T-helper 17 cell (primary cell): ENCODE data around the gene CFAP299. TPM values are rescaled to one million over a fixed set of nuclear protein-coding genes. Genes with fewer than 3 reads are reported as not detected.
"Not testable (repeated sequence)": the region's sequence is repeated elsewhere in the genome, so short reads cannot be mapped to it uniquely, and the experiment has no call there.

ENCODE experiments used
- ATAC-seq: fragments of 150-1000 bp; cut with Tn5 transposase; 2 replicates; pipeline ENCODE4 v1.10.0; 2021; ENCODE audit warnings: mild to moderate bottlenecking, moderate library complexity
- DNase-seq, 3 donors: peaks; one replicate each; pipeline versions ENCODE4 v3.0.0 to v3.0.0-alpha.2; 2020 to 2021
- H3K9me3 ChIP-seq: one replicate; pipeline ENCODE4 v1.7.0; 2013; ENCODE audit warnings: low read length, mild to moderate bottlenecking; ENCODE audit not compliant: control insufficient read depth, poor library complexity, severe bottlenecking
- H3K27ac Mint-ChIP-seq: one replicate; pipeline ENCODE4 v1.8.0; 2022; ENCODE audit warnings: mild to moderate bottlenecking, moderate library complexity, mixed read lengths
- H3K27me3 Mint-ChIP-seq: one replicate; pipeline ENCODE4 v1.8.0; 2022; ENCODE audit warnings: mixed read lengths
- H3K36me3 Mint-ChIP-seq: one replicate; pipeline ENCODE4 v1.8.0; 2022; ENCODE audit warnings: low read depth, mixed read lengths
- H3K4me1 Mint-ChIP-seq: one replicate; pipeline ENCODE4 v1.8.0; 2022; ENCODE audit warnings: mild to moderate bottlenecking, mixed read lengths
- H3K4me3 Mint-ChIP-seq: one replicate; pipeline ENCODE4 v1.8.0; 2022; ENCODE audit warnings: mild to moderate bottlenecking, moderate library complexity, mixed read lengths
- total RNA-seq, 4 donors: library from RNA in 2 of 4; stranded (reverse) in 2 of 4; gene quantifications; one replicate each; pipeline ENCODE4 v1.2.3 and lab custom pipeline; 2022 to 2026

The CFAP299 gene
- total RNA-seq (not detected), total RNA-seq (lab: John Stamatoyannopoulos, UW) (0 reads per million in 2 donors)

GRCh38 chr4:80335554-80336358, at the start of gene CFAP299:
Gene CFAP299 (plus strand): TSS chr4:80335730.
- H3K4me3 Mint-ChIP-seq = peak within 1 kb of the TSS; percentile 90
- DNase-seq = no peak
- H3K36me3 Mint-ChIP-seq = no peaks in the 10 kb centered on the region
- peak within 1 kb of the TSS; percentile 22 for H3K27ac Mint-ChIP-seq
- ATAC-seq = peak; percentile 73
- peaks cover 30% of the 10 kb centered on the region for H3K27me3 Mint-ChIP-seq
- no peaks in the 10 kb centered on the region for H3K9me3 ChIP-seq
- peaks cover 10% of the 10 kb centered on the region for H3K4me1 Mint-ChIP-seq

GRCh38 chr4:80286451-80286850, 49.1 kb upstream of the CFAP299 start:
- ATAC-seq = no peak
- no peak for DNase-seq
- Mint-ChIP-seq H3K4me1 (peaks cover 3% of the 10 kb centered on the region), H3K27ac (no peak overlapping the region), H3K27me3 (peaks cover 29% of the 10 kb centered on the region), H3K36me3 (no peaks in the 10 kb centered on the region), H3K4me3 (no peak overlapping the region)
- no peaks in the 10 kb centered on the region for H3K9me3 ChIP-seq

- H3K4me1 Mint-ChIP-seq, H3K4me3 Mint-ChIP-seq, ATAC-seq, H3K36me3 Mint-ChIP-seq, DNase-seq, H3K27ac Mint-ChIP-seq, H3K9me3 ChIP-seq: not testable (repeated sequence)
- H3K27me3 Mint-ChIP-seq = peaks cover 14% of the 10 kb centered on the region
Measured at GRCh38 chr4:80290665-80291064, 44.9 kb upstream of the CFAP299 start.

GRCh38 chr4:80294206-80294605, 41.3 kb upstream of the CFAP299 start:
- H3K36me3 Mint-ChIP-seq = peaks cover 2% of the 10 kb centered on the region
- no peak for ATAC-seq
- H3K4me1 Mint-ChIP-seq = peaks cover 5% of the 10 kb centered on the region
- peaks cover 37% of the 10 kb centered on the region for H3K27me3 Mint-ChIP-seq
- DNase-seq = no peak
- H3K4me3 Mint-ChIP-seq = no peak overlapping the region
- no peaks in the 10 kb centered on the region for H3K9me3 ChIP-seq
- H3K27ac Mint-ChIP-seq = no peak overlapping the region

GRCh38 chr4:80295336-80295735, 40.2 kb upstream of the CFAP299 start:
- H3K9me3 ChIP-seq = no peaks in the 10 kb centered on the region

GRCh38 chr4:80295826-80296225, 39.7 kb upstream of the CFAP299 start:
- DNase-seq = no peak
- no peak for ATAC-seq
- Mint-ChIP-seq H3K4me1 (peaks cover 5% of the 10 kb centered on the region), H3K27me3 (peaks cover 43% of the 10 kb centered on the region), H3K4me3 (no peak overlapping the region), H3K36me3 (peaks cover 2% of the 10 kb centered on the region), H3K27ac (no peak overlapping the region)
- no peaks in the 10 kb centered on the region for H3K9me3 ChIP-seq

More at GRCh38 chr4:80295336-80295735, 40.2 kb upstream of the CFAP299 start:
- Mint-ChIP-seq H3K27me3 (peaks cover 43% of the 10 kb centered on the region), H3K36me3 (peaks cover 2% of the 10 kb centered on the region), H3K27ac (no peak overlapping the region), H3K4me1 (peaks cover 5% of the 10 kb centered on the region), H3K4me3 (no peak overlapping the region)
- DNase-seq = no peak
- ATAC-seq = no peak

GRCh38 chr4:80301884-80302283, 33.6 kb upstream of the CFAP299 start:
- Mint-ChIP-seq H3K27me3 (peaks cover 42% of the 10 kb centered on the region), H3K4me3 (no peak overlapping the region), H3K27ac (no peak overlapping the region), H3K4me1 (peaks cover 2% of the 10 kb centered on the region), H3K36me3 (no peaks in the 10 kb centered on the region)
- no peak for ATAC-seq
- DNase-seq = no peak
- no peaks in the 10 kb centered on the region for H3K9me3 ChIP-seq

- peaks cover 4% of the 10 kb centered on the region for H3K4me1 Mint-ChIP-seq
- H3K27me3 Mint-ChIP-seq = peaks cover 44% of the 10 kb centered on the region
- no peak overlapping the region for H3K27ac Mint-ChIP-seq
- no peaks in the 10 kb centered on the region for H3K36me3 Mint-ChIP-seq
- DNase-seq = no peak
- H3K4me3 Mint-ChIP-seq = no peak overlapping the region
- H3K9me3 ChIP-seq = no peaks in the 10 kb centered on the region
- no peak for ATAC-seq
Measured at GRCh38 chr4:80302616-80303223, 32.8 kb upstream of the CFAP299 start.

GRCh38 chr4:80305466-80305865, 30.1 kb upstream of the CFAP299 start:
- H3K4me1 Mint-ChIP-seq = peaks cover 2% of the 10 kb centered on the region
- no peak overlapping the region for H3K4me3 Mint-ChIP-seq
- no peaks in the 10 kb centered on the region for H3K9me3 ChIP-seq
- H3K36me3 Mint-ChIP-seq = no peaks in the 10 kb centered on the region
- DNase-seq = no peak
- peaks cover 50% of the 10 kb centered on the region for H3K27me3 Mint-ChIP-seq
- no peak for ATAC-seq
- H3K27ac Mint-ChIP-seq = no peak overlapping the region

GRCh38 chr4:80306260-80306659, 29.3 kb upstream of the CFAP299 start:
- no peaks in the 10 kb centered on the region for H3K9me3 ChIP-seq
- peaks cover 2% of the 10 kb centered on the region for H3K4me1 Mint-ChIP-seq
- H3K4me3 Mint-ChIP-seq = no peak overlapping the region
- ATAC-seq = no peak
- H3K27me3 Mint-ChIP-seq = peaks cover 52% of the 10 kb centered on the region
- DNase-seq = no peak
- no peak overlapping the region for H3K27ac Mint-ChIP-seq
- H3K36me3 Mint-ChIP-seq = no peaks in the 10 kb centered on the region

- ATAC-seq (no peak), DNase-seq (no peak)
- peaks cover 57% of the 10 kb centered on the region for H3K27me3 Mint-ChIP-seq
- no peak overlapping the region for H3K27ac Mint-ChIP-seq
- no peak overlapping the region for H3K4me3 Mint-ChIP-seq
- no peaks in the 10 kb centered on the region for H3K9me3 ChIP-seq
- H3K36me3 Mint-ChIP-seq = no peaks in the 10 kb centered on the region
- H3K4me1 Mint-ChIP-seq = peaks cover 2% of the 10 kb centered on the region
Measured at GRCh38 chr4:80307183-80307735, 28.3 kb upstream of the CFAP299 start.

GRCh38 chr4:80307774-80308465, 27.6 kb upstream of the CFAP299 start:
- Mint-ChIP-seq H3K27me3 (peaks cover 57% of the 10 kb centered on the region), H3K27ac (no peak overlapping the region), H3K36me3 (no peaks in the 10 kb centered on the region), H3K4me1 (peaks cover 2% of the 10 kb centered on the region), H3K4me3 (no peak overlapping the region)
- no peaks in the 10 kb centered on the region for H3K9me3 ChIP-seq
- no peak for DNase-seq
- no peak for ATAC-seq

- ATAC-seq = no peak
- no peak for DNase-seq
- H3K9me3 ChIP-seq = no peaks in the 10 kb centered on the region
- Mint-ChIP-seq H3K36me3 (no peaks in the 10 kb centered on the region), H3K27me3 (peaks cover 57% of the 10 kb centered on the region), H3K27ac (no peak overlapping the region), H3K4me3 (no peak overlapping the region), H3K4me1 (peaks cover 2% of the 10 kb centered on the region)
Measured at GRCh38 chr4:80308466-80308822, 27.1 kb upstream of the CFAP299 start.
